GM19397 (cell line): ENCODE results near the gene RFXANK.
A peak's percentile ranks its signal among the peaks of the same experiment; 100 is the strongest.
"Not testable (repeated sequence)": the region's sequence is repeated elsewhere in the genome, so short reads cannot be mapped to it uniquely, and the experiment has no call there.

Source experiments
- ATAC-seq: cut with Tn5 transposase; IDR thresholded peaks from one replicate; pipeline ENCODE4 v1.9.1; 2021; ENCODE audit warnings: mild to moderate bottlenecking, moderate library complexity; ENCODE audit not compliant: unreplicated experiment

RFXANK gene

DNA sequence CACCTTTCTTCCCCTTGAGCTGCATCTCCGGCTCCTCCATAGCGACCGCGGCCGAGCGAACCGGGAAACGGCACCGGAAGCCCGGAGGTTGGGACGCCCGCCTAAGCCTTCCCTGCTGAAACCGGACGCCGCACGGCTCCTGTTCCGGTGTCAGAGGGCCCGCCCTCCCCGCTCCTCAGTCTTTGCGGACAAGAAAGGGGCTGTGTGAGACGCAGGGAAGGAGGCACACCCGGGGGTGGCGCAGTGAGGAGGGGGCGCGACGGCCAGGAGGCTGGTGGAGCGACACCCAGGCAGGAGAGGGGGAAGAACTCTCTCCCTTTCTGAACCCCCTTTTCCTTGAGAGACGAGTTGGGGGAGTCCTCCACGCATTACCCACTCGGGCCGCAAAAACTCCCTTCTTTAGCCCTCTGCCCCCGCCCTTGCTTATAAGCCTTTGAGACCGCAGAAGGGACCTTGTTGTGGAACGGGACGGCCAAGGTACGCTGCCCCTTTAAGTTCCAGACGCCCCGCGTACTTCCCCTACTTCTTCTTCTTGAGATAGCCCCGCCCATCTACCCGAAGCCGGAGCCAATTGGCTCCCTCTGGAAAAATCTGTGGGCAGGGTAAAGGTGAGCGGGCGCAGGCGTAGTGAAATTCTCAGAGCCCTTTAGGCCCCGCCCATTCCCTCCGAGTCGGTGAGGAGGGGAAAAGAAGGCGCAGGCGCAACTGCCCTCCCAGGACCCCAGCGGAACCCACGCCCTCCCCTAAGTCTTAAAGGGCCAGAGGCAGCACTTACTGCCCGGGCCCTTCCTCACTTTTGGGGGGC is at the start of gene RFXANK, which contains the start of gene BORCS8:
Gene RFXANK, plus strand, starts transcription at position 181 of the 805 bp plus-strand sequence. CDS start 1,689 bp downstream, outside the sequence.
Gene BORCS8, minus strand, starts transcription at position 75 of the 805 bp plus-strand sequence. Its CDS starts 35 bp downstream, at position 40.
- ATAC-seq, result peak; percentile 88

DNA sequence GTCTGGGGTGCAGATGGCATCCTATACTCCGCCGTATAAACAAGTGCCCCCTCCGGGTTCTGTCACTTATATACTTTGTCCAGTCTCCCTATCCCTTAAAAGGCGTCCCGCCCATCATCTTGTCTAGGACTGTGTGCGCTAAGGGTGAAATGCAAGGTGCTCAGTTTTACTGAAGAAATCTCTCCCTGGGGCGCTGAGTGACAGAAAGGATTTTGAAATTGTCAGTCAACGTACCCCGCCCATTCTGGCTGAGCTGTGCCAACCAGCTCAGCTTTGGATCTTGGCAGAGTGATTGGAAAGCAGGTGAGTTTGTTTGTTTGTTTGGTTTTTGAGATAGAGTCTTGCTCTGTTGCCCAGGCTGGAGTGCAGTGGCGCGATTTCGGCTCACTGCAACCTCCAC is 49.7 kb upstream of the RFXANK start:
- no peak for ATAC-seq

DNA sequence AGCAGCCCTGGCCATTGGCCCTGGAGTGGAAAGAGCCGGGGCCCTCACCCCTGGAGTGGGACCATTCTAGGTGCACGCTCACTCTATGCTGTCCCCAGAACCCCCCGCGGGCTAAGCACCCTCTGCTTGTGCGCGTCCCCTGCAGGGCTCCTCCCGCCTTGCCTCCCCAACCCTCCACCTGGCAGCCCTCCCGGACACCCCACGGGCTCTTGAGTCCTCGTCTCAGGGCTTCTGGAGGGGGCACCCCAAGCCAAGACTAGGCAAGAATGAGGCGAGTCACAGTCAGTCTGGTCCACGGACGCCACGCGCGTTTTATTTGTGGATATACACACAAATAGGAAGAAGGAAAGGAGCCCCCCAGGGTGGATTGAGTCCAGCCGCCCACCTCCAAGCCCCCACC is 46.8 kb upstream of the RFXANK start:
- no peak for ATAC-seq

DNA sequence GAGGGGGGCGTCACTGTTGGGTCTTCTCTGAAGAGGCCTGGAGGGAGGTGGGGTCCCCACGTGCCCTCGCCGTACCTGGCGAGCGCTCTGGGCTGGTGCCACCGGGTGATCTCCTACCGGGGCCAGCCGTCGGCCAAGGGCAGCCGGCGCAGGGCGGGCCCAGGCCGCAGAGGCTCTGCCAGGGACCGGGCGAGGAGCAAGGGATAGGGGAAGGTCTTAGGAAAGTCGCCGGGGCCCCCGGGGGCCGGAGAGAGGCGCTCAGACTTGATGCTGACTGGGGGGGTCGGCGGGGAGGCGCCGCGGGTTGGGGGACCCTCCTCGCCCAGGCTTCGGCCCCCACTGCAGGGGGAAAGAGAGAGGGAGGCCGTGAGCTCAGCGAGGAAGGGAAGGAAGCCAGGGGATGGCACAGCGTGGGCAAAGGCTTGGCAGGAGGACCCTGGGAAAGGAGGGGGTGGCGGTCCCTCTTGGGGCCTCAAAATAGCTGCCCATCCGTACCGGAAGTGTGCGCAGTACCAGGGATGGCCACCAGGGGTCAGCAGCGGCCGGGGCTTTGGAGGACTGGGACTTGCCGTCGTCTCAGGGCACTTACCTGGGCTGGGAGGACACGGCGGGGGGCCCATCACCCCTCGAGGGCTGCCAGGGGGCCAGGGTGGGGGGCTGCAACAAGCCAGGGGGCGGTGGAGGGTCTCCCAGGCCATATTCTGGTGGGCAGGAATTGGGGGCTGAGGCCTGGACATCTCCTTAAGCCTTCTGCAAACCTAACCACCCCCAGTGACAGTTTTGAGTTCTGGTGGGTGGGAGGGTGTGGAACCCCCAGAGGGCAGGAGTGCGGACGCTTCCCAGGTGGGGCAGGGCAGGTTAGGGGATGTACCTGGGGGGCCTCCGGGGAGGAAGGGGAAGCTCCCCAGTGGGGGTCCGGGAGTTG is 46.1 kb upstream of the RFXANK start:
- no peak for ATAC-seq

DNA sequence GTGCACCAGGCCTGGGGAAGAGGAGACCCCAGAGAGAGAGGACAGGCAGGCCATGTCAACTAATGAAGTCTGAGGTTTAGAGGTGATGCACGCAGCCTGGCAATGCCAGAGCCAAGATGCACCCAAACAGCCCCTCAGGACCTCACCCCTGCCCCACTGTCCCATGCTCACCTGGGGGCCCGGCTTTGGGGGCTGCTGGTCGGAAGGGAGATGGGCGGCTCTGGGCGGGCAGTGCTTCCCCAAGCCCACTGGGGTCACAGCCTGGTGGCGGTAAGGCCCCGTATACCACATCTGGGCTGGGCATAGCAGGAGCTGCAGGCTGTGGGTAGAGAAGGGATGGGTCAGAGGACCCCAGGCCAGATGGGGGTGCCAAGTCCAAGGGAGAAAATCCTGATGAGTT is 45.2 kb upstream of the RFXANK start:
- no peak for ATAC-seq

DNA sequence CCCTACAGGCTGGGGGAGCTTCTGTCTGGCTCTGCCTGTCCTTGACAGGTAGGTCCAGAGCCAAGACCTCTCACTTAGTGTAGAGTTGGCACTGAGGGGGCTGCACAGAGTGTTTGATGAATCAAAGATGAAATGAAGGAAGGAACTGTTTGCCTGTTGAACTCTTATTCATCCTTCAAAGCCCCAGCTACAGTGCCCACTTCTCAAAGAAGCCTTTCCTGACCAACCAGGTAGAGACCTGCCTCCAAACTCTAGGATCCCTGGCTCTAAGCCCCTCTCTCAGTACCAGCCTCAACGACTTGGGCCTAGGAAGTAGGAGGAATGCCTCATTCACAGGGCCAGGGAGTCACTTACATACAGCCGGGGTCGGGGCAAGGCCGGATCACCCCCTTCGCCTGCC is 44.7 kb upstream of the RFXANK start:
- ATAC-seq, result no peak

DNA sequence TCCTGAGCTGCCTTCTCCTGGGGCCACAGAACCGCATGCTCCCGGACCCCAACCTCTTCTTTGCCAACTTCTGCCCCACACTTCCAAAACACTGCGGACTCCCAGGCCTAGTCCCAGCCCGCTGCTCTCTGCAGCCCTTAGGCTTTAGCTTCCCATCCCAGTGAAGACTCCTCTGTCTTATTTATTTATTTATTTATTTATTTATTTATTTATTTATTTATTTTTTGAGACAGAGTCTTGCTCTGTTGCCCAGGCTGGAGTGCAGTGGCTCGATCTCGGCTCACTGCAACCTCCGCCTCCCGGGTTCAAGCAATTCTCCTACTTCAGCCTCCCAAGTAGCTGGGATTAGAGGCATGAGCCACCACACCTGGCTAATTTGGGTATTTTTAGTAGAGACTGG is 43.6 kb upstream of the RFXANK start:
- ATAC-seq, result not testable (repeated sequence)

DNA sequence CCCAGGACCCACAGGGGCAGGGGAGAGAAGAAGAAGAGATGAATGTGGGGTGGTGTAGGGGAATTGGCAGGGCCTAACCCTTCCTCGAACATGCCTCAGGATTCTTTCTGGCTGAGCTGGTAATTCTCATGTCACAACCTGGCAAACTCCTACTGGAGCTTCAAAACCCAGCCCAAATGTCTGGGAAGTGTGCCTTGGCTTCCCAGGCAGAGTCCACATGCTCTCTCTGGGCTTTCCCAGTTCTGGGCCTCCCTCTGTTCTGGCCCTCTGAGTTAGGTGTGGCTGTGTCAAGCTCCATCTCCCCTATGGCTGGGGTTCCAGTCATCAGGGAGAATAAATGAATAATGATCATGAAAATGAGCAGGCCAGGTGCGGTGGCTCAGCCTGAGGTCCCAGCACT is 42.6 kb upstream of the RFXANK start:
- ATAC-seq, result no peak

GRCh38 chr19:19151418-19151817 is 40.6 kb upstream of the RFXANK start:
- peak; percentile 47 for ATAC-seq

DNA sequence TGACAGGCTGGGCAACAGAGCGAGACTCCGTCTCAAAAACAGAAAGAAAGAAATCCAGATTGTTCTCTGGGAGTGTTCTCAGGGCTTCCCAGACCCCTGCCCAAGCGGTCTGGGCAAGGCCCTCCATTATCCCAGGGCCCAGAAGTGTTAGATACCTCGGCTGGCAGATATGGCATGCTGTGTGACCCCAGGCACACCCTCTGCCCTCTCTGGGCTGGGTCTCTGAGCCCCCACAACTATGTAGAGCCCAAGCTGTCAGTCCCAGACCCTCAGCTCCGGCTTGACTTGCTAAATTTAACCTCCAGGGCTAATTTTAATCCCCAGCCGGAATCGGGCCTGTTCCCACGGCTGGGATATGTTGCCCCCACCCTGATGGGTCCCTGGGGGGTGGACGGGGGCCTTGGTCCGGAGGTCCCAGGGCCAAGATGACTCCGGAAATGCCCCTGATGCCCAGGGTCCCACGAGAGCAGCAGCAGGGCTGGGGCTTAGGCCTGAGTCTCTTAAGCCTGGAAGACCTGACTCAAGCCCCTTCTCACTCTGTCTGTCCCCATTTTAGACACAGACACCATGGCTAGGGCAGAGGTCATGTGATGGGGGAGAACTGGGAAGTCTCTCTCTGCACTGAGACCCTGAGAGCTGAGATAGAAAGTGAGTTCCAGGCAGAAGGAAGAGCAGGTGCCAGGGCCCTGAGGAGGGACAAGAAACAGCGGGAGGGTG is 39.2 kb upstream of the RFXANK start:
- ATAC-seq, result no peak

- ATAC-seq, result no peak
These were observed 37.1 kb upstream of the RFXANK start for GRCh38 chr19:19154768-19155494.

DNA sequence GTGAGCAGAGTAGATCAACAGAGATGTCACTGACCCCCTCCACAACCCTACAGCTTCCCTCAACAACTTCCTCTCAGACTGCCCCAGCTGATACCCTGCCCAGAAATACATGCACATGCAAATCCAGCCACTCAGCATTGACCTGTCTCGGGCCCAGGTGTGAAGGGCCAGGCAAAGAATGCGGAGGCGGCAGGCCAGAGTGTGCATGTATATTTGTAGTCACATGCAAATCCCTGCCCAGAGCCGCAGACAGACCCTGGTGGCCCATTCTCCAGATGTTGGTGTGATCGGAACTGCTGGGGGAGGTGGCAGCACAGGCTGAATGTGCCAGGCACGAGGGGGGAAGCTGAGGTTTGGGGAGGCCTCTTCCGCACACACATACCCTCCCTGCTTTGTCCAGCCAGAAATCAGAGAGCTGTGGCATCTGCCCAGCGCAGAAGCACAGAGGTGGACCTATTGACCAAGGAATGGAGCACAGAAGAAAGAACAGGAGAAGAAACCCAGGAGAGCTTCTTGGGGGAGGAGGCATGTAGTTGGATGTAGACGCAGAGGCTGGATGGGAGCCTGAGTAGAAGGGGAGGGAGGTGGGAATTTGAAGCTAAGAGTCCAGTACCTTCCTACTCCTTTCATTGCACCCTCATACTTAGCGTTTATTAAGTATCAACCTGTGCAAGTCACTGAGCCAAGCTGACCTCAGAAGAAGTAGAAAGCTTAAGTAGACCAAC is 36.4 kb upstream of the RFXANK start:
- ATAC-seq, result peak; percentile 76

GRCh38 chr19:19157808-19158207 is 34.2 kb upstream of the RFXANK start:
- ATAC-seq, result no peak

GRCh38 chr19:19159534-19159933 is 32.5 kb upstream of the RFXANK start:
- ATAC-seq, result no peak

GRCh38 chr19:19160461-19161035 is 31.5 kb upstream of the RFXANK start:
- ATAC-seq, result peak; percentile 53

DNA sequence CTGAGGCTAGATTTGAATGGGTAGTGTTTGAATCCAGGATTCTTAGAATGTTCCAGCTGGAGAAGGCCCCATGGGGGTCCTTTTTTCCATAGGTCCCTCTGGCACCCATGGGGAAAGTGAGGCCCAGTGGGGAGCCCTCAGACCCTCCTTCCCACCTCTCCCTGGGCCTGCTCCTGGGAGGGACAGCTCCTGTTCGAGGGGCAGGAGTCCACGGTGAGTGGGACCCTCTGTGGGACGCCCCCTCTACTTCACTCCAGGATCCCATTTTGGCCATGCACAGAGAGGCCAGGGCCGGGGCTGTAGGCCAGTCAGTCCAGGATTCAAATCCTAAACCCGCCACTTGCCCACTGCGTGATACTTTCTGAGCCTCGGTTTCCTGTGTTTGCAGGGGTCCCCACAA is 29.6 kb upstream of the RFXANK start:
- no peak for ATAC-seq

- ATAC-seq, result no peak
These were observed 26.7 kb upstream of the RFXANK start for GRCh38 chr19:19165396-19165795.

DNA sequence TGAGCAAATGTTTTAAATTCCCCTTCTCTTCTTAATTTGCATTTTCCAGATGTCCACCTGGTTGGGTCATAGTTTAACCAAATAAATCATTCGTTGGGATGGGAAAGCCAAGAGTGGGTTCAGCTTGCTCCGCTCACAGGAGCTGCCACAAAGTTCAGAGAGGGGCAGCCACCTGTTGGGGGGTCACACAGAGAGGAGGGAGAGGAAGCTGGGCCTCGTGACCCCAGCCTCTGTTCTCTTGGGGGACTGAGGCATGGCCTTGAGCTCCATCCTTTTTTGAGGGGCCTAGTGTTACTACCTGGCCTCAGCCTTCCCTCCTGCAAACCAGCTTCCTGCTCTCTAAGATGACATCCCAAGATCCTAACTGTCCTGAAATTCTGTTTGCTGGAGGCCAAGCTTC is 24.4 kb upstream of the RFXANK start:
- ATAC-seq, result no peak
